Lower leg skin (tissue), 3 donors: ENCODE measurements around the gene TCEA2.

Experiments used
- POLR2A ChIP-seq, 2 donors: fragments of 450-650 bp; IDR thresholded peaks; one replicate each; pipeline ENCODE4 v1.6.1; 2016 to 2017; ENCODE audit warnings: antibody characterized with exemption in 2 of 2, mild to moderate bottlenecking in 1 of 2, moderate library complexity in 1 of 2
- TF ChIP-seq, protein P1 (sequence below), 3 donors: fragments of 450-650 bp; IDR thresholded peaks; one replicate each; pipeline ENCODE4 v1.5.1; 2016; ENCODE audit warnings: antibody characterized with exemption in 3 of 3, mild to moderate bottlenecking in 3 of 3, moderate library complexity in 2 of 3

DNA sequence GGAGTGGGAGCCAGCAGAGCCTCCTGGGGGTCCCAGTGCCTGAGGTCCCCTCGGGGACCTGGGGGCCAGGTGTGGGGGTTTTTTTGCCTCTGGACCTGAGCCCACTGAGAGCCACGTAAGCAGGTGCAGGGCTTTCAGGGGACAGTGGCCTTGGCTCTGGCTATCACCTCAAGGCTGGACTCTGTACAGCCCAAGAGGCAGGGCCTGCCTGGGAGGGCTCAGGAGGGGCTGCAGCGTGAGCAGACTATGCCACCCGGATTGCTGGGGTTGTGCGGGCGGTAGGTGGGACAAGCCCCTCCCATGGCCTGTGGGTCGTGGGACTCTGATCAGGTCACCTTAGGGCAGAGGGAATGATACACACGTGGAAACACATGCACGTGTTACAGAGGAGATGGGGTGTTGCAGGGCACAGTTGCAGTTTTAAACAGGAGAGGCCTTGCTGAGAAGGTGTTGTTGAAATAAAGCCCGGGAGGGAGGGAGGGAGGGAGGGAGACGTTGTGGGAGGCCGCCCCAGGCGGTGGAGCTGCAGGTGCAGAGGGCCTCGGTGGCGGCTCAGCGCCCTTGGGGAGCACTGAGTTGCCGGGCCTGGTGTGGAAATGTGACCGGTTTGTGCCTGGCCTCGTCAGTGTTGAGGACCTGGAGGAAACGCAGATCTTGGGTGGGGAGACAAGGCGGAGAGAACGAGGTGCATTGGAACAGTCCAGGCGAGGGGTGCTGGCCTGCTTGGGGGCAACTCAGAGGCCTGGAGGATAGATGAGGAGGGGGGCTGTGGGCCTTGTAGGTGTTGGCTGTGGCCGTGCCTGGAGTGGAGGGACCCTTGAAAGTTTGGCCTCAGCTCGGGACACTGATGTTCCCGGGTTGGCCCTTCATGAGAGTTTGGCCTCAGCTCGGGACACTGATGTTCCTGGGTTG, 2.3 kb downstream of the TCEA2 start:
- TF ChIP-seq, protein P1, sequence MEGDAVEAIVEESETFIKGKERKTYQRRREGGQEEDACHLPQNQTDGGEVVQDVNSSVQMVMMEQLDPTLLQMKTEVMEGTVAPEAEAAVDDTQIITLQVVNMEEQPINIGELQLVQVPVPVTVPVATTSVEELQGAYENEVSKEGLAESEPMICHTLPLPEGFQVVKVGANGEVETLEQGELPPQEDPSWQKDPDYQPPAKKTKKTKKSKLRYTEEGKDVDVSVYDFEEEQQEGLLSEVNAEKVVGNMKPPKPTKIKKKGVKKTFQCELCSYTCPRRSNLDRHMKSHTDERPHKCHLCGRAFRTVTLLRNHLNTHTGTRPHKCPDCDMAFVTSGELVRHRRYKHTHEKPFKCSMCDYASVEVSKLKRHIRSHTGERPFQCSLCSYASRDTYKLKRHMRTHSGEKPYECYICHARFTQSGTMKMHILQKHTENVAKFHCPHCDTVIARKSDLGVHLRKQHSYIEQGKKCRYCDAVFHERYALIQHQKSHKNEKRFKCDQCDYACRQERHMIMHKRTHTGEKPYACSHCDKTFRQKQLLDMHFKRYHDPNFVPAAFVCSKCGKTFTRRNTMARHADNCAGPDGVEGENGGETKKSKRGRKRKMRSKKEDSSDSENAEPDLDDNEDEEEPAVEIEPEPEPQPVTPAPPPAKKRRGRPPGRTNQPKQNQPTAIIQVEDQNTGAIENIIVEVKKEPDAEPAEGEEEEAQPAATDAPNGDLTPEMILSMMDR (IDR thresholded peaks at IDR 0.05) = no peak
- TF ChIP-seq POLR2A (IDR thresholded peaks at IDR 0.05) = no peak
